ENCODE measurements around the gene PTH1R.
A peak's percentile ranks its signal among the peaks of the same experiment; 100 is the strongest.

PTH1R gene

DNA sequence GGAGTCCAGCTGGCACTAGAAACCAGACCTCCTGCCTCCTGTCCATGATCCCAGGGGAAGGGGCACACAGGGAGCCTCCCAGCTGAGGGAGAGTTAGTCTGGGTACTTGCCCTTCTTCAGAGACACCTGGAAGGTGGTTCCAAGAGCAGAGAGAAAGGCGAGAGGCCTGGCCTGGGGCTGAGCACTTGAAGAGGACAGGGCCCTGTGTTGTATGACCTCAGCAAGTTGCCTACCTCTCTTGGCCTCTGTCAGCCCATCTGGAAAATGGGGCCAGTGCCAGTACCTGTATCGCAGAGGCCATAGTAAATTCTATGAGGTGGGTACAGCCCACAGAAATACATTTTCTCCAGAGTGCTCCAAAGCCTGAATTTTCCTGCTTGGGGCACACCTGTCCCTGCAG, 19.5 kb downstream of the PTH1R start:
- H3K36me3 ChIP-seq (ENCODE audit: control insufficient read depth in 1 of 2, insufficient read depth in 2 of 2, low read length in 2 of 2), result no peaks in the 10 kb centered on the region
- no peak overlapping the region for H3K4me3 ChIP-seq (ENCODE audit: low read depth in 1 of 2, low read length in 2 of 2)
- H3K9me3 ChIP-seq (ENCODE audit: control insufficient read depth in 1 of 2, low read length in 2 of 2), result no peaks in the 10 kb centered on the region
- no peak overlapping the region for H3K27ac ChIP-seq (ENCODE audit: low read length)
- peaks cover 3% of the 10 kb centered on the region for H3K27me3 ChIP-seq (ENCODE audit: low read depth, low read length)
- H3K4me1 ChIP-seq (ENCODE audit: control insufficient read depth in 1 of 2, insufficient read depth in 2 of 2, low read length in 2 of 2), result peaks cover 4 to 25% of the 10 kb centered on the region in 2 donors

DNA sequence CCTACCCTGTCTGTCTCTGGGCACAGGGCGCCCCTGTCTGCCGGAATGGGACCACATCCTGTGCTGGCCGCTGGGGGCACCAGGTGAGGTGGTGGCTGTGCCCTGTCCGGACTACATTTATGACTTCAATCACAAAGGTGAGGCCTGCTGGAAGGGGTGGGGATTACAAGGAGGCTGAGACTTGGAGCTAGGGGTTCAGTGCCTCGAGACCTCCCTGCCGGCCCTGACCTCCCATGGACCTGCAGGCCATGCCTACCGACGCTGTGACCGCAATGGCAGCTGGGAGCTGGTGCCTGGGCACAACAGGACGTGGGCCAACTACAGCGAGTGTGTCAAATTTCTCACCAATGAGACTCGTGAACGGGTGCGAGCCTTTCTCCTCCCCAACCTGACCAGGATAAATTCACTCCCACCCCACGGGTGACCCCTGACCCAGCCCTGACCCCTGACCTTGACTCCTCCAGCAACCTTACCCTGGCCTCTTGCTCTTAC, 20.4 kb downstream of the PTH1R start:
- Histone ChIP-seq H3K27me3 (ENCODE audit: low read depth, low read length) (peaks cover 3% of the 10 kb centered on the region), H3K36me3 (ENCODE audit: control insufficient read depth in 1 of 2, insufficient read depth in 2 of 2, low read length in 2 of 2) (no peaks in the 10 kb centered on the region), H3K4me3 (ENCODE audit: low read depth in 1 of 2, low read length in 2 of 2) (no peak overlapping the region), H3K9me3 (ENCODE audit: control insufficient read depth in 1 of 2, low read length in 2 of 2) (no peaks in the 10 kb centered on the region), H3K4me1 (ENCODE audit: control insufficient read depth in 1 of 2, insufficient read depth in 2 of 2, low read length in 2 of 2) (peaks cover 2 to 18% of the 10 kb centered on the region in 2 donors), H3K27ac (ENCODE audit: low read length) (no peak overlapping the region)

DNA sequence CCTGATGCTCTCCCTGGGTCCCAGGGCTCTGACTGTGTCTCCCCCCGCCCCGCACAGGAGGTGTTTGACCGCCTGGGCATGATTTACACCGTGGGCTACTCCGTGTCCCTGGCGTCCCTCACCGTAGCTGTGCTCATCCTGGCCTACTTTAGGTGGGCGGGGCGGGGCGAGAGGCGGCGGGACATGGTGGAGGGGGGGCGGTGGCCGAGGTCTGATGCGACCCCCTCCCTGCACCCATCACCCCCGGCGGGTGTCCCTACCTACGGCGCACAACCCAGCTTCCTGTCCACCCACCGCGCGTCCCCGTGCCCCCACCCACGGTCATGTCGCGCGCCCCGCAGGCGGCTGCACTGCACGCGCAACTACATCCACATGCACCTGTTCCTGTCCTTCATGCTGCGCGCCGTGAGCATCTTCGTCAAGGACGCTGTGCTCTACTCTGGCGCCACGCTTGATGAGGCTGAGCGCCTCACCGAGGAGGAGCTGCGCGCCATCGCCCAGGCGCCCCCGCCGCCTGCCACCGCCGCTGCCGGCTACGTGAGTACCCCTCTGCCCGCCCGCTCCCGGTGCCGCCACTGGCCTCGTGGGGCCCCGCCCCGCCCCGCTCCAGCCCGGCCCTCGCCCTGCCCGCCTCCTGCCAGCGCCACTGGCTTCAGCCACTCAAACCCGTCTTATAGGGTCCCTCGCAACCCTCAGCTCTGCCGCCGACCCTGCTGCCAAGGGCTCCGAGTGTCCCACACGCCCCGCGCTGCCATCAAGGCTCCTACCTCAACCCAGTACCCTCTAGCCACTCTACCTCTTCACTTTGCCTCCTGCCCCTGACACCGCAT, 21.0 kb downstream of the PTH1R start:
- no peaks in the 10 kb centered on the region for H3K36me3 ChIP-seq (ENCODE audit: control insufficient read depth in 1 of 2, insufficient read depth in 2 of 2, low read length in 2 of 2)
- peaks cover under 1% of the 10 kb centered on the region for H3K27me3 ChIP-seq (ENCODE audit: low read depth, low read length)
- peaks cover 0 to 12% of the 10 kb centered on the region in 2 donors for H3K4me1 ChIP-seq (ENCODE audit: control insufficient read depth in 1 of 2, insufficient read depth in 2 of 2, low read length in 2 of 2)
- H3K9me3 ChIP-seq (ENCODE audit: control insufficient read depth in 1 of 2, low read length in 2 of 2), result no peaks in the 10 kb centered on the region
- H3K27ac ChIP-seq (ENCODE audit: low read length), result no peak overlapping the region
- H3K4me3 ChIP-seq (ENCODE audit: low read depth in 1 of 2, low read length in 2 of 2), result peak overlapping the region in 1 of 2 donors; percentile 18

DNA sequence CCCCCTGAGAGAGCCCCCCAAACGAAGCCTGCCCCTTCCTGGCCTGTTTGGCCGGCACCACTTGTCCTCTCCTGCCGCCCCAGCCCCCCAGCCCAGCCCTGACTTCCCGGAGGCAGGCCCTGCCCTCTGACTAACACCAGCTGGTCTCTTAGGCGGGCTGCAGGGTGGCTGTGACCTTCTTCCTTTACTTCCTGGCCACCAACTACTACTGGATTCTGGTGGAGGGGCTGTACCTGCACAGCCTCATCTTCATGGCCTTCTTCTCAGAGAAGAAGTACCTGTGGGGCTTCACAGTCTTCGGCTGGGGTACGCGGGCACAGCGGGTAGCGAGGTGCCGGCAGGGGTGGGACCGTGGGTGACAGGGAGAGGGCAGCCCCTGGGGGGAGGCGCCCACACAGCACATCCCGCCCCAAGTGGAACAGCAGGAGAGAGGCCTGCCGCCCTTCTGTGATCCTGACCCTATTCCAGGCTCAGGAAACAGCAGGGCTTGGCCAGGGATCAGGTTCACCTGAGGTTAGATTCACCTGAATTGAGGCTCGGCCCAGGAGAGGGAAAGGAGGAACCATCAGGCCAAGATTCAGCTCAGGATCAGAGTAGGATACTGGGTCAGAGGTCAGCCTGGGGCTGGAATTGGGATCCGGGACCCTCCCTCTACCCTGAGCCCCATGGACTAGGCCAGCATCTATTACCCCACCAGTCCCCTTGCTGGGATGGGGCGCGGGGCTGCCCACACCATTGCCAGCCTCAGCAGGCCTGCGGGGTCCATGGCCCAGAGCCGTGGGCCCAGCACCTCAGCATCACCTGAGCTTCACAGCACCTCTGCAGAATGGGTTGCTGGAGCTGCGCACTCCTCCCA, 21.9 kb downstream of the PTH1R start:
- no peaks in the 10 kb centered on the region for H3K9me3 ChIP-seq (ENCODE audit: control insufficient read depth in 1 of 2, low read length in 2 of 2)
- H3K27ac ChIP-seq (ENCODE audit: low read length), result no peak overlapping the region
- H3K4me3 ChIP-seq (ENCODE audit: low read depth in 1 of 2, low read length in 2 of 2), result no peak overlapping the region
- H3K27me3 ChIP-seq (ENCODE audit: low read depth, low read length), result no peaks in the 10 kb centered on the region
- peaks cover 0 to 12% of the 10 kb centered on the region in 2 donors for H3K4me1 ChIP-seq (ENCODE audit: control insufficient read depth in 1 of 2, insufficient read depth in 2 of 2, low read length in 2 of 2)
- H3K36me3 ChIP-seq (ENCODE audit: control insufficient read depth in 1 of 2, insufficient read depth in 2 of 2, low read length in 2 of 2), result no peaks in the 10 kb centered on the region

DNA sequence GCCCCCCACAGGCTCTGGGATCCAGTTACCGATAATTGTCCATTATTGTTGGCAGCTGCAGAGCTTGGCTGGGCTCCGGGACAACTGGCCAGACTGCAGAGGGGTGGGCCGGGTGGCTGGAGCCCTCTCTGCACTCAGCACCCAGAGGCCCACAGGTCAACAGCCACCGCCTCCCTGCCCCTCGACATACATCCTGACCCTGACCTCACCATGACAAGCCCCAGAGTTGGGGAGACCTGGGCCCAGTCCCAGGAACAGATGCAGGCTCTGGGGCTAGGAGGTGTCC, 22.4 kb downstream of the PTH1R start:
- Histone ChIP-seq H3K27me3 (ENCODE audit: low read depth, low read length) (no peaks in the 10 kb centered on the region), H3K4me1 (ENCODE audit: control insufficient read depth in 1 of 2, insufficient read depth in 2 of 2, low read length in 2 of 2) (peaks cover 0 to 12% of the 10 kb centered on the region in 2 donors), H3K4me3 (ENCODE audit: low read depth in 1 of 2, low read length in 2 of 2) (no peak overlapping the region), H3K9me3 (ENCODE audit: control insufficient read depth in 1 of 2, low read length in 2 of 2) (no peaks in the 10 kb centered on the region), H3K27ac (ENCODE audit: low read length) (no peak overlapping the region), H3K36me3 (ENCODE audit: control insufficient read depth in 1 of 2, insufficient read depth in 2 of 2, low read length in 2 of 2) (no peaks in the 10 kb centered on the region)

DNA sequence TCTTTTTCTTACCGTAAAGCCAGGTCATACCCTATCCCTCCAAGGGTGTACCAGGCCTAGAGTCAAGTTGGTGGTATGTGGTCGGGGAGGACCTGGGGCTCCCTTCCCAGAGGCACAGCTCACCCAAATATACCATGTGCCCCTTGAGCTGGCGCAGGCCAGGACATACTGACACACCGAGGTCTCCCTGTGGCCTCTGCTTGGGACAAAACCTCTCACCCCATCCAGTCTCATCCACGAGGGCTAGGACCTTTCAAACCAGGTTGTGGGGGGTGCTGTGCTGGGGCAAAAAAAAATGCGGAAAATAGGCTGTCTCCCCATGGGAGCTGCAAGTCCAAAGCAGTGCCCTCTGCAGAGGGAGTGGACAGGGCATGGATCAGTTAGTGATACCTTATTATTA, 22.8 kb downstream of the PTH1R start:
- H3K27me3 ChIP-seq (ENCODE audit: low read depth, low read length), result no peaks in the 10 kb centered on the region
- peaks cover 0 to 12% of the 10 kb centered on the region in 2 donors for H3K4me1 ChIP-seq (ENCODE audit: control insufficient read depth in 1 of 2, insufficient read depth in 2 of 2, low read length in 2 of 2)
- no peaks in the 10 kb centered on the region for H3K9me3 ChIP-seq (ENCODE audit: control insufficient read depth in 1 of 2, low read length in 2 of 2)
- H3K4me3 ChIP-seq (ENCODE audit: low read depth in 1 of 2, low read length in 2 of 2), result no peak overlapping the region
- no peak overlapping the region for H3K27ac ChIP-seq (ENCODE audit: low read length)
- H3K36me3 ChIP-seq (ENCODE audit: control insufficient read depth in 1 of 2, insufficient read depth in 2 of 2, low read length in 2 of 2), result no peaks in the 10 kb centered on the region

DNA sequence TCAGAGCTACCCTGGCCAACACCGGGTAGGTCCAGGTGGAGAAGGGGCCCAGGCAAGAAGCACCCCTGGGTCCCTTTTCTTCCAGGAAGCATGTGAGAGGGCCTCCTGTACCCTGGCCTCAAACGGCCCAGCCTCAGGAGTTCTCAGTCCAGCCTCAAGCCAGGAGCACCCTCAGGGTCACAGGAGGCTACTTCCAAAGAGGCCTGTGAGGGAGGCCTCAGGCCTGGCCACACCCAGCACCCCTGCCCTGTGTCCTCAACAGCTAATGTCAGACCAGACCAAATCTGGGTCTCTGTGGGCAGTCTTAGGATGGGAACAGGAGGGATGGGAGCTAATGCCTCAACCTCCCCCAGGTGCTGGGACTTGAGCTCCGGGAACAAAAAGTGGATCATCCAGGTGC, 23.5 kb downstream of the PTH1R start:
- Histone ChIP-seq H3K4me3 (ENCODE audit: low read depth in 1 of 2, low read length in 2 of 2) (no peak overlapping the region), H3K9me3 (ENCODE audit: control insufficient read depth in 1 of 2, low read length in 2 of 2) (no peaks in the 10 kb centered on the region), H3K4me1 (ENCODE audit: control insufficient read depth in 1 of 2, insufficient read depth in 2 of 2, low read length in 2 of 2) (peaks cover 0 to 12% of the 10 kb centered on the region in 2 donors), H3K27ac (ENCODE audit: low read length) (no peak overlapping the region), H3K27me3 (ENCODE audit: low read depth, low read length) (no peaks in the 10 kb centered on the region), H3K36me3 (ENCODE audit: control insufficient read depth in 1 of 2, insufficient read depth in 2 of 2, low read length in 2 of 2) (no peaks in the 10 kb centered on the region)

DNA sequence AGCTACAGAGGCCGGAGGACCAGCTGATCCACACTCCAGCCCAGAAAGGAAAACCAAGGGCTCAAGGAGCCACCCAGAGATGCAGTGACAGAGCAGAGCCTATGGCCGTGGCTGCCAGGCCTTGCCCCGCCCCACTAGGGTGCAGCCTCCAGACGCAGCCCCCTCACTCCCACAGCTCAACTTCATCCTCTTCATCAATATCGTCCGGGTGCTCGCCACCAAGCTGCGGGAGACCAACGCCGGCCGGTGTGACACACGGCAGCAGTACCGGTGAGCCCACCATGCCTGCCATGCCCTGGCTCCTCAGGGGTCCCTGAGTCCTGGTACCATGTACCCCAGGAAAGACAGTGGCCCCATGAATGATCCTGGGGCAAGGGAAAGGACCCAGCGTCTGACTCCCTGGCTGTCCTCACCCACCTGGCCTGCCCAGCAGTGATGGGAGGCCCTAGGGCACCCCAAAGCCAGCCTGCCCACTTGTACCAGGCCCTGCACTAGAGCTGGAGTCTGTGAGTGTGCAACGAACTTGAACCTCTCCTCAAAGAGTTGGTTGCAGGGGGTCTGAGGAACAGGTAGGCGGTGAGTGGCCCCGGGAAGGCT, 24.2 kb downstream of the PTH1R start:
- H3K27me3 ChIP-seq (ENCODE audit: low read depth, low read length), result no peaks in the 10 kb centered on the region
- no peaks in the 10 kb centered on the region for H3K36me3 ChIP-seq (ENCODE audit: control insufficient read depth in 1 of 2, insufficient read depth in 2 of 2, low read length in 2 of 2)
- H3K9me3 ChIP-seq (ENCODE audit: control insufficient read depth in 1 of 2, low read length in 2 of 2), result no peaks in the 10 kb centered on the region
- peaks cover 0 to 12% of the 10 kb centered on the region in 2 donors for H3K4me1 ChIP-seq (ENCODE audit: control insufficient read depth in 1 of 2, insufficient read depth in 2 of 2, low read length in 2 of 2)
- H3K27ac ChIP-seq (ENCODE audit: low read length), result no peak overlapping the region
- H3K4me3 ChIP-seq (ENCODE audit: low read depth in 1 of 2, low read length in 2 of 2), result no peak overlapping the region

DNA sequence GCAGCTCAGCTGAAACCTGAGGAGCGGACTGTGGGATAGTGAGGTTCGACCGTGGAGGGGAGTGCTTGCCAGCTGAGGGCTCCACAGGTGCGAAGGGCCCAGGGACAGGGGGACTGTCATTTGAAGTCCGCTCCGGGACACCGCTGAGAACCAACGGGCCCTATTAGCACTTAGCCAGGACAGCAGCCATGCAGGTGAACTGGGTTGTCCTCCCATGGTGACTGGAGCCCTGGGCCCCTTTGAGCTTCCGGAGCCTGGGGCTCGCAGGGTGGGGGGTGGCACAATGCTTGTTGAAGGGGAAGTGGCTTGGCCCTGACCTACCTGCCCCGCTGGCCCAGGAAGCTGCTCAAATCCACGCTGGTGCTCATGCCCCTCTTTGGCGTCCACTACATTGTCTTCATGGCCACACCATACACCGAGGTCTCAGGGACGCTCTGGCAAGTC, 24.7 kb downstream of the PTH1R start:
- H3K36me3 ChIP-seq (ENCODE audit: control insufficient read depth in 1 of 2, insufficient read depth in 2 of 2, low read length in 2 of 2), result no peaks in the 10 kb centered on the region
- no peak overlapping the region for H3K27ac ChIP-seq (ENCODE audit: low read length)
- peaks cover 0 to 12% of the 10 kb centered on the region in 2 donors for H3K4me1 ChIP-seq (ENCODE audit: control insufficient read depth in 1 of 2, insufficient read depth in 2 of 2, low read length in 2 of 2)
- no peak overlapping the region for H3K4me3 ChIP-seq (ENCODE audit: low read depth in 1 of 2, low read length in 2 of 2)
- H3K9me3 ChIP-seq (ENCODE audit: control insufficient read depth in 1 of 2, low read length in 2 of 2), result no peaks in the 10 kb centered on the region
- no peaks in the 10 kb centered on the region for H3K27me3 ChIP-seq (ENCODE audit: low read depth, low read length)

DNA sequence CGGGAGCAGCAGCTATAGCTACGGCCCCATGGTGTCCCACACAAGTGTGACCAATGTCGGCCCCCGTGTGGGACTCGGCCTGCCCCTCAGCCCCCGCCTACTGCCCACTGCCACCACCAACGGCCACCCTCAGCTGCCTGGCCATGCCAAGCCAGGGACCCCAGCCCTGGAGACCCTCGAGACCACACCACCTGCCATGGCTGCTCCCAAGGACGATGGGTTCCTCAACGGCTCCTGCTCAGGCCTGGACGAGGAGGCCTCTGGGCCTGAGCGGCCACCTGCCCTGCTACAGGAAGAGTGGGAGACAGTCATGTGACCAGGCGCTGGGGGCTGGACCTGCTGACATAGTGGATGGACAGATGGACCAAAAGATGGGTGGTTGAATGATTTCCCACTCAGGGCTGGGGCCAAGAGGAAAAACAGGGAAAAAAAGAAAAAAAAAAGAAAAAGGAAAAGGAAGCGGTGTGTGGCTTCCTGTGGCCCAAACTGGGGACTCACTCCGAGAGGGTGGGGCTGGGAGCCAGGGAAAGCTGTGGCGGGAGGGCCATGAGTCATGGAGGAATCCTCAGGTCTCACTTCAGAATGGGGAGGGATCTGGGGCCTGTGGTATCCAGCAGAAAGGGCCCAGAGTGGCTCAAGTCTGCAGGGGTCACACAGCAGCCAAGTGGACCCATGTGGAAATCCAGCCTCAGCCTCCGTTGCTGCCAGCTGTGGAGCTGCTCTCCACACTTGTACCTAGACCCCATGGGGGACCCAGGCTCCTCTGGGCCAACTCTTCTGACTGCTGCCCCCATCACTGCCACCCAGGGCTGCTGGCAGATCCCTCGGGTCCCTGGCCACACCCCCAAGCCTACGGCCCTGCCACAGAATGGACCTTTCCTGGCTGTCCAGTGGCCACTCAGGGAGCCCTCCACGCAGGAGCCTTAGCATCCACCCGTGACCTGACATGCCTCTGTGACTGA, 26.1 kb downstream of the PTH1R start:
- Histone ChIP-seq H3K36me3 (ENCODE audit: control insufficient read depth in 1 of 2, insufficient read depth in 2 of 2, low read length in 2 of 2) (no peaks in the 10 kb centered on the region), H3K4me1 (ENCODE audit: control insufficient read depth in 1 of 2, insufficient read depth in 2 of 2, low read length in 2 of 2) (peaks cover 4 to 10% of the 10 kb centered on the region in 2 donors), H3K27ac (ENCODE audit: low read length) (no peak overlapping the region), H3K4me3 (ENCODE audit: low read depth in 1 of 2, low read length in 2 of 2) (no peak overlapping the region), H3K9me3 (ENCODE audit: control insufficient read depth in 1 of 2, low read length in 2 of 2) (no peaks in the 10 kb centered on the region), H3K27me3 (ENCODE audit: low read depth, low read length) (no peaks in the 10 kb centered on the region)
